Nephron (organoid): Measurements from ENCODE around the gene LGR4.
"Not testable (repeated sequence)": the region's sequence is repeated elsewhere in the genome, so short reads cannot be mapped to it uniquely, and the experiment has no call there.

ENCODE experiments used
- H3K27ac Mint-ChIP-seq, 3 experiments: 2 replicates each; pipeline ENCODE4 v1.8.0; 2020; ENCODE audit warnings: mixed read lengths in 3 of 3, mild to moderate bottlenecking in 2 of 3, moderate library complexity in 1 of 3
- H3K27me3 Mint-ChIP-seq: 2 replicates; pipeline ENCODE4 v1.8.0; 2021; ENCODE audit warnings: low read depth, mild to moderate bottlenecking, moderate library complexity, mixed read lengths
- H3K36me3 Mint-ChIP-seq: 2 replicates; pipeline ENCODE4 v1.8.0; 2020; ENCODE audit warnings: low read depth, mixed read lengths
- H3K4me1 Mint-ChIP-seq: 2 replicates; pipeline ENCODE4 v1.8.0; 2020; ENCODE audit warnings: mixed read lengths
- H3K4me3 Mint-ChIP-seq, 3 experiments: 2 replicates each; pipeline ENCODE4 v1.8.0; 2020; ENCODE audit warnings: mild to moderate bottlenecking in 3 of 3, mixed read lengths in 3 of 3, moderate library complexity in 2 of 3
- H3K9me3 Mint-ChIP-seq: 2 replicates; pipeline ENCODE4 v1.8.0; 2020; ENCODE audit warnings: mixed read lengths
- TF ChIP-seq, protein P1 (sequence below), 3 experiments: fragments of 200-600 bp; sonication (generic); IDR thresholded peaks; one replicate each; pipeline ENCODE4 v1.5.0; 2021; ENCODE audit warnings: antibody characterized with exemption in 3 of 3; ENCODE audit not compliant: unreplicated experiment in 3 of 3

The LGR4 gene

DNA sequence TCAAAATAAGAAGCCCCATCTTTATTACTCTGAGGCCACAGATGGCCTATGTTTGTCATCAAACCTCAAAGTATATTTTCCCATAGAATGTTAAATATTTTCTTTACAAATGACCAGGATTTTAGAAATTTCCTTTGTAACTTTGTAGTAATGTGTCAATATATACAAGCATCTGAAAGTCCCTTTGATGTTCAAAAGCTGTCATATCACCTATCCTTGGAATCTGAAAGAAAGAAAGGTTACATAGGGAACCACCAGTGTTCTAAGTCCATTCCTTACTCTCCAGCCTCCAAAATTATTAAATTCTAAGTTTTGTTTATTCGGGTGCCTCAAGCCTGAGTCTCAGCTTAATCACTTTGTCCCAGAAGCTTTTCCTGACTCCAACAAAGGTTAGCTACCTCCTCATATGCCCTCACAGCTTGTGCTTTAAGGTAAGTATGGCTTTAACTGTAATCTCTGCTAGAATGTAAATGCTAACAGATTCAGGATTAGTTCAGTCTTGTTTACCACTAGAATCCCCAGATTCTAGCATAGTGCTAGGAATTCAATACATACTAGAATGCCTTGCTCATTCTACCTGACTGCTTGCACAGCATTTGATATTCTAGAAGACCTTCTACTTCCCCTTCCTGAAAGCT, 141.8 kb downstream of the LGR4 start:
- Mint-ChIP-seq H3K27ac (no peak overlapping the region), H3K4me1 (no peaks in the 10 kb centered on the region), H3K27me3 (no peaks in the 10 kb centered on the region), H3K4me3 (no peak overlapping the region), H3K36me3 (peaks cover 46% of the 10 kb centered on the region), H3K9me3 (peaks cover 14% of the 10 kb centered on the region)
- TF ChIP-seq, protein P1, sequence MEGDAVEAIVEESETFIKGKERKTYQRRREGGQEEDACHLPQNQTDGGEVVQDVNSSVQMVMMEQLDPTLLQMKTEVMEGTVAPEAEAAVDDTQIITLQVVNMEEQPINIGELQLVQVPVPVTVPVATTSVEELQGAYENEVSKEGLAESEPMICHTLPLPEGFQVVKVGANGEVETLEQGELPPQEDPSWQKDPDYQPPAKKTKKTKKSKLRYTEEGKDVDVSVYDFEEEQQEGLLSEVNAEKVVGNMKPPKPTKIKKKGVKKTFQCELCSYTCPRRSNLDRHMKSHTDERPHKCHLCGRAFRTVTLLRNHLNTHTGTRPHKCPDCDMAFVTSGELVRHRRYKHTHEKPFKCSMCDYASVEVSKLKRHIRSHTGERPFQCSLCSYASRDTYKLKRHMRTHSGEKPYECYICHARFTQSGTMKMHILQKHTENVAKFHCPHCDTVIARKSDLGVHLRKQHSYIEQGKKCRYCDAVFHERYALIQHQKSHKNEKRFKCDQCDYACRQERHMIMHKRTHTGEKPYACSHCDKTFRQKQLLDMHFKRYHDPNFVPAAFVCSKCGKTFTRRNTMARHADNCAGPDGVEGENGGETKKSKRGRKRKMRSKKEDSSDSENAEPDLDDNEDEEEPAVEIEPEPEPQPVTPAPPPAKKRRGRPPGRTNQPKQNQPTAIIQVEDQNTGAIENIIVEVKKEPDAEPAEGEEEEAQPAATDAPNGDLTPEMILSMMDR (IDR thresholded peaks at IDR 0.05; ENCODE audit: unreplicated experiment in 3 of 3) = no peak

DNA sequence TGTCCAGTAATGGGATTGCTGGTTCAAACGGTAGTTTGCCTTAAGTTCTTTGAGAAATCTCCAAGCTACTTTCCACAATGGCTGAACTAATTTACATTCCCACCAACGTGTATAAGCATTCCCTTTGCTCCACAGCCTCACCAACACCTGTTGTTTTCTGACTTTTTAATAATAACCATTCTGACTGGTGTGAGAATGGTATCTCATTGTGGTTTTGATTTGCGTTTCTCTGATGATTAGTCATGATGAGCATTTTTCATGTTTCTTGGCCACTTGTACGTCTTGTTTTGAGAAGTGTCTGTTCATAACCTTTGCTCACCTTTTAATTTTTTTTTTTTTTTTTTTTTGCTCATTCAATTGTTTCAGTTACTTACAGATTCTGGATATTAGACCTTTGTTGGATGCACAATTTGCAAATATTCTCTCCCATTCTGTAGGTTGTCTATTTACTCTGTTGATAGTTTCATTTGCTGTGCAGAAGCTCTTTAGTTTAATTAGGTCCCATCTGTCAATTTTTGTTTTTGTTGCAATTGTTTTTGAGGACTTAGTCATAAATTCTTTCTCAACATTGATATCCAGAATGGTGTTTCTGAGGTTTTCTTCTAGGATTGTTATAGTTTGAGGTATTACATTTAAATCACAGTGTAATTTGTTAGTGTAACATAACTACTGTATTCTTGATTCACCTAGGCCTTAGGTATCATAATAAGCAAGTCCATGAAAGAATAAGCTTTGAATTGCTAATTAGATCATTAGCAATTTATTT, 142.5 kb downstream of the LGR4 start:
- H3K27me3 Mint-ChIP-seq = no peaks in the 10 kb centered on the region
- no peak overlapping the region for H3K4me3 Mint-ChIP-seq
- H3K27ac Mint-ChIP-seq = no peak overlapping the region
- H3K36me3 Mint-ChIP-seq = peaks cover 49% of the 10 kb centered on the region
- H3K4me1 Mint-ChIP-seq = no peaks in the 10 kb centered on the region
- TF ChIP-seq, protein P1 (IDR thresholded peaks at IDR 0.05; ENCODE audit: unreplicated experiment in 3 of 3) = no peak
- H3K9me3 Mint-ChIP-seq = peaks cover 21% of the 10 kb centered on the region

DNA sequence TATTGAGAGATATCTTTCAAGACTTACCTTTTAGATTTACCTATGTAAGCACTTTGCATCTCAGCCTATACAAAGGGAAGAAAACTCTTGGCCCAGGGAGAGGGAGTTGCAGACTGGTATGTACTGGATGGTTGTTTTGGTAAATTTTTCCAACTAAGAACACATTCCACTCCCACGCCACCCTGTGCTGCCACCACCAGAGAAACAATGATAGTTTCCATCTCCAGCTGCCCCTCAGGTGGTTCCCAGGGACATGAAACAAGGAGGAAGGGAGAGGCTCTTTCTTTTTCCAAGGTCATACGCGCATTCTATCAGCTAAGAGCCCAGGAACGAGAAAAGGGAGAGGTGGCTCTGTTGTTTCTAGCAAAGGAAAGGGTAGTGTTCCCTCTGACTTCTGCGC, 144.0 kb downstream of the LGR4 start:
- TF ChIP-seq, protein P1 (IDR thresholded peaks at IDR 0.05; ENCODE audit: unreplicated experiment in 3 of 3) = no peak
- H3K36me3 Mint-ChIP-seq = peaks cover 37% of the 10 kb centered on the region
- peak overlapping the region in 2 of 3 experiments; percentile 53 to 86 for H3K27ac Mint-ChIP-seq
- peaks cover 27% of the 10 kb centered on the region for H3K9me3 Mint-ChIP-seq
- H3K4me3 Mint-ChIP-seq = no peak overlapping the region
- no peaks in the 10 kb centered on the region for H3K4me1 Mint-ChIP-seq
- no peaks in the 10 kb centered on the region for H3K27me3 Mint-ChIP-seq

DNA sequence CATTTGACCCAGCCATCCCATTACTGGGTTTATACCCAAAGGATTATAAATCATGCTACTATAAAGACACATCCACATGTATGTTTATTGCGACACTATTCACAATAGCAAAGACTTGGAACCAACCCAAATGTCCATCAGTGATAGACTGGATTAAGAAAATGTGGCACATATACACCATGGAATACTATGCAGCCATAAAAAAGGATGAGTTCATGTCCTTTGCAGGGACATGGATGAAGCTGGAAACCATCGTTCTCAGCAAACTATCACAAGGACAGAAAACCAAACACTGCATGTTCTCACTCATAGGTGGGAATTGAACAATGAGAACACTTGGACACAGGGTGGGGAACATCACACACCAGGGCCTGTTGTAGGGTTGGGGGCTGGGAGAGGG, 145.5 kb downstream of the LGR4 start:
- peaks cover 39% of the 10 kb centered on the region for H3K36me3 Mint-ChIP-seq
- not testable (repeated sequence) for H3K4me1 Mint-ChIP-seq, H3K4me3 Mint-ChIP-seq, H3K27ac Mint-ChIP-seq, H3K27me3 Mint-ChIP-seq
- peaks cover 33% of the 10 kb centered on the region for H3K9me3 Mint-ChIP-seq

DNA sequence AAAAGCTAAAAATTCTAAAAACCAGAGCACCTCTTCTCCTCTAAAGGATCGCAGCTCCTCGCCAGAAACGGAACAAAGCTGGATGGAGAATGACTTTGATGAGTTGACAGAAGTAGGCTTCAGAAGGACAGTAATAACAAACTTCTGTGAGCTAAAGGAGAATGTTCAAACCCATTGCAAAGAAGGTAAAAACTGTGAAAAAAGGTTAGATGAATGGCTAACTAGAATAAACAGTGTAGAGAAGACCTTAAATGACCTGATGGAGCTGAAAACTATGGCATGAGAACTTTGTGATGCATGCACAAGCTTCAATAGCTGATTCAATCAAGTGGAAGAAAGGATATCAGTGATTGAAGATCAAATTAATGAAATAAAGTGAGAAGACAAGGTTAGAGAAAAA, 150.4 kb downstream of the LGR4 start:
- not testable (repeated sequence) for H3K27ac Mint-ChIP-seq, H3K4me1 Mint-ChIP-seq, H3K4me3 Mint-ChIP-seq, H3K27me3 Mint-ChIP-seq
- peaks cover 17% of the 10 kb centered on the region for H3K36me3 Mint-ChIP-seq
- H3K9me3 Mint-ChIP-seq = peaks cover 30% of the 10 kb centered on the region

DNA sequence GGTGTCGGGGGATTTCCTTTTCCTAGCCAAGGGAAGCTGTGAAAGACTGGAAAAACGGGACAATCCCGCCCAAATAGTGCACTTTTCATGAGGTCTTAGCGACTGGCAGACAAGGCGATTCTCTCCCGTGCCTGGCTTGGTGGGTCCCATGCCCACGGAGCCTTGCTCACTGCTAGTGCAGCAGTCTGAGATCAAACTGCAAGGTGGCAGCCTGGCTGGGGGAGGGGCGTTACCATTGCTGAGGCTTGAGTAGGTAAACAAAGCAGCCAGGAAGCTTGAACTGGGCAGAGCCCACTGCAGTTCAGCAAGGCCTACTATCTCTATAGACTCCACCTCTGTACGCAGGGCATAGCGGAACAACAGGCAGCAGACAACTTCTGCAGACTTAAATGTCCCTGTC, 151.2 kb downstream of the LGR4 start:
- not testable (repeated sequence) for H3K4me3 Mint-ChIP-seq, H3K4me1 Mint-ChIP-seq, H3K27me3 Mint-ChIP-seq, H3K27ac Mint-ChIP-seq
- Mint-ChIP-seq H3K36me3 (peaks cover 13% of the 10 kb centered on the region), H3K9me3 (peaks cover 27% of the 10 kb centered on the region)

DNA sequence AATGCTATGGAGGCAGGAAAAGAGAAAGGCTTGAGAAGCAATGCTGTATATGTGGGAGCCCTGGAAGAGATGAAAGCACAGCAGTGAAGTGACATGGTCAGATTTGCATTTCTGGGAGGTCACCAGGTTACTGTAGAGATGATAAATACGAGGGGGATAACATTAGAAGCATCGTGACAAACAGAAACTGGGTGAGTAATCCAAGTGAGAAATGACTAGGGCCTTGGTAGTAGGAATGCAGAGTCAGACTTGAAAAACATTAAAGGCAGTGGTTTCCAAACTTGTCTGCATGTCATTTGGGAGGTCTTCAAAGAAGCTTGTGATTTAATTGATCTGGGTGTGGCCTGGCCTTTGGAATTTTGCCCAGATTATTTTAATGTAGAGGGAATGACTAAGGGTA, 153.5 kb downstream of the LGR4 start:
- H3K4me3 Mint-ChIP-seq = no peak overlapping the region
- TF ChIP-seq, protein P1 (IDR thresholded peaks at IDR 0.05; ENCODE audit: unreplicated experiment in 3 of 3) = no peak
- H3K27ac Mint-ChIP-seq = no peak overlapping the region
- peaks cover 14% of the 10 kb centered on the region for H3K9me3 Mint-ChIP-seq
- no peaks in the 10 kb centered on the region for H3K27me3 Mint-ChIP-seq
- H3K36me3 Mint-ChIP-seq = peaks cover 3% of the 10 kb centered on the region
- no peaks in the 10 kb centered on the region for H3K4me1 Mint-ChIP-seq
